K562 (cell line): Measurements from ENCODE around the gene TALDO1. TPM values are rescaled to one million over a fixed set of nuclear protein-coding genes. Genes with fewer than 3 reads are reported as not detected.

Experiments
- ARID4B ChIP-seq: sonication (generic); formaldehyde crosslinking; IDR thresholded peaks from 2 replicates; pipeline ENCODE4 v1.8.0; 2022; ENCODE audit warnings: mild to moderate bottlenecking, missing genetic modification reagents
- ATF1 ChIP-seq, 2 experiments: fragments of 450-650 bp in 1 of 2; IDR thresholded peaks; 2 replicates each; pipeline ENCODE4 v1.6.1; 2016; ENCODE audit warnings: missing compliant biosample characterization in 1 of 2, missing genetic modification characterization in 1 of 2
- C11orf30 ChIP-seq: fragments of 450-650 bp; IDR thresholded peaks from 2 replicates; pipeline ENCODE4 v1.6.1; 2016; ENCODE audit warnings: low read depth, mild to moderate bottlenecking
- CBX3 ChIP-seq, 2 experiments: IDR thresholded peaks; 1 replicate in 1 of 2; 2 replicates in 1 of 2; pipeline ENCODE4 v1.6.1; 2012; ENCODE audit warnings: inconsistent platforms in 2 of 2, low read length in 2 of 2, borderline replicate concordance in 1 of 2, control low read depth in 1 of 2
- ETV1 ChIP-seq: fragments of 450-650 bp; conservative IDR thresholded peaks from 2 replicates; pipeline ENCODE4 v1.6.1; 2016; ENCODE audit warnings: missing genetic modification characterization, control low read depth, low read depth, missing compliant biosample characterization
- HLTF ChIP-seq: fragments of 450-650 bp; IDR thresholded peaks from 2 replicates; pipeline ENCODE4 v1.6.1; 2016
- HMGN3 ChIP-seq: IDR thresholded peaks from 2 replicates; pipeline ENCODE4 v1.6.1; 2011; ENCODE audit warnings: borderline replicate concordance, low read depth, mild to moderate bottlenecking, mixed read lengths, low read length; ENCODE audit not compliant: insufficient read length; ENCODE audit errors: extremely low read depth
- MEIS2 ChIP-seq: fragments of 450-650 bp; IDR thresholded peaks from 2 replicates; pipeline ENCODE4 v1.6.1; 2014; ENCODE audit warnings: mild to moderate bottlenecking; ENCODE audit not compliant: partially characterized antibody
- MNT ChIP-seq, 2 experiments: fragments of 450-650 bp; conservative IDR thresholded peaks; 2 replicates each; pipeline ENCODE4 v1.6.1; 2017; ENCODE audit warnings: mild to moderate bottlenecking in 2 of 2, moderate library complexity in 2 of 2
- MTF1 ChIP-seq: fragments of 250-450 bp; sonication (Bioruptor Pico); IDR thresholded peaks from 2 replicates; pipeline ENCODE4 v1.9.0; 2021; ENCODE audit warnings: moderate library complexity, mild to moderate bottlenecking, inconsistent platforms, borderline replicate concordance
- PCBP2 ChIP-seq: fragments of 200-400 bp; formaldehyde crosslinking; IDR thresholded peaks from 2 replicates; pipeline ENCODE4 v1.6.1; 2018; ENCODE audit warnings: low read length, low read depth, mild to moderate bottlenecking, moderate library complexity; ENCODE audit not compliant: poor library complexity, severe bottlenecking
- POLR2G ChIP-seq: fragments of 200-400 bp; formaldehyde crosslinking; IDR thresholded peaks from 2 replicates; pipeline ENCODE4 v1.6.1; 2017; ENCODE audit warnings: low read depth, mild to moderate bottlenecking, antibody characterized with exemption, low read length, moderate library complexity
- SIN3A ChIP-seq, 2 experiments: fragments of 150-350 bp in 1 of 2; IDR thresholded peaks; 2 replicates each; pipeline ENCODE4 v1.6.1; 2011 to 2016; ENCODE audit warnings: borderline replicate concordance in 2 of 2, low read depth in 2 of 2, low read length in 2 of 2, mild to moderate bottlenecking in 2 of 2, moderate library complexity in 2 of 2; ENCODE audit not compliant: control insufficient read depth in 1 of 2
- SMARCB1 ChIP-seq: IDR thresholded peaks from 2 replicates; pipeline ENCODE4 v1.6.1; 2011; ENCODE audit warnings: improper control_type of control experiment, low read depth; ENCODE audit not compliant: insufficient read length
- SP1 ChIP-seq: sonication (generic); formaldehyde crosslinking; IDR thresholded peaks from 2 replicates; pipeline ENCODE4 v1.8.1; 2022; ENCODE audit warnings: mild to moderate bottlenecking, missing genetic modification reagents
- U2AF1 ChIP-seq: fragments of 200-400 bp; formaldehyde crosslinking; optimal IDR thresholded peaks from 2 replicates; pipeline ENCODE3; 2017; ENCODE audit warnings: mild to moderate bottlenecking, low read depth, low read length, moderate library complexity
- USF2 ChIP-seq: sonication (generic); formaldehyde crosslinking; IDR thresholded peaks from 2 replicates; pipeline ENCODE4 v1.5.0; 2020; ENCODE audit warnings: missing genetic modification reagents
- ZEB2 ChIP-seq: fragments of 450-650 bp; IDR thresholded peaks from 2 replicates; pipeline ENCODE4 v1.6.1; 2016
- ZNF347 ChIP-seq: fragments of 450-650 bp; formaldehyde crosslinking; IDR thresholded peaks from 2 replicates; pipeline ENCODE4 v1.4.0; 2020; ENCODE audit warnings: low read depth, mild to moderate bottlenecking, moderate library complexity
- ZNF551 ChIP-seq: fragments of 250-450 bp; sonication (Bioruptor Pico); IDR thresholded peaks from 2 replicates; pipeline ENCODE4 v1.5.0; 2021; ENCODE audit warnings: mild to moderate bottlenecking, moderate library complexity
- ZSCAN29 ChIP-seq: fragments of 450-650 bp; IDR thresholded peaks from 2 replicates; pipeline ENCODE4 v1.6.1; 2017
- polyA plus RNA-seq, 8 experiments: library from polyadenylated mRNA; depleted of rRNA in 4 of 8; stranded (reverse) in 5 of 8; unstranded in 3 of 8; fragments of >200 nt; fragmentation: Nextera tagmentation in 2 of 8; fragmentation: Illumina TruSeq in 1 of 8; extraction: Ambion mirVana in 2 of 8; extraction: Trizol in 1 of 8; gene quantifications; 2 replicates each; pipeline versions ENCODE4 v1.2.1 to v1.2.3, GENCODE V29; 2011 to 2014; ENCODE audit warnings: inconsistent platforms in 1 of 8, missing spikeins in 1 of 8
- total RNA-seq, 7 experiments: library from RNA; depleted of rRNA in 6 of 7; stranded (reverse); fragments of >200 nt in 6 of 7; fragmentation: Illumina TruSeq in 2 of 7; extraction: Trizol in 2 of 7; gene quantifications; 2 replicates each; pipeline versions ENCODE4 v1.2.1 to v1.2.3, GENCODE V29; 2011 to 2021; ENCODE audit warnings: low replicate concordance in 1 of 7

The TALDO1 gene
- total and polyA plus RNA-seq, 9 of the 15 experiments (the other 6 are each of a cell fraction or from before 2014, with no cell fraction given), result 260 to 541 (median 441) TPM

- TF ChIP-seq CBX3 (IDR thresholded peaks at IDR 0.05; ENCODE audit: borderline replicate concordance in 1 of 2, low read length in 2 of 2), result no peak
- TF ChIP-seq U2AF1, result no peak
- peak; percentile 77 to 92 for TF ChIP-seq MNT (conservative IDR thresholded peaks at IDR 0.05)
- TF ChIP-seq SIN3A (IDR thresholded peaks at IDR 0.05; ENCODE audit: borderline replicate concordance in 2 of 2, control insufficient read depth in 1 of 2, low read depth in 2 of 2, low read length in 2 of 2), result peak in 1 of 2 experiments; percentile 79; a peak in 2 of 4 replicates
- TF ChIP-seq USF2 (CRISPR knock-in tag), result no peak
- TF ChIP-seq ETV1 (tag), result no peak
- TF ChIP-seq ARID4B (CRISPR knock-in tag), result 0 out of 2 replicates have a peak, but pooled peaks have one; percentile 47
- TF ChIP-seq MTF1 (CRISPR knock-in tag), result no peak
- no peak for TF ChIP-seq HLTF
- TF ChIP-seq PCBP2, result no peak
- no peak for TF ChIP-seq ZEB2
- peak; percentile 47; the same call in 1 of the 2 replicates for TF ChIP-seq POLR2G
- no peak for TF ChIP-seq ZSCAN29
- no peak for TF ChIP-seq ATF1 (CRISPR knock-in tag; IDR thresholded peaks at IDR 0.05)
- TF ChIP-seq ATF1 (tag; IDR thresholded peaks at IDR 0.05), result no peak
- no peak for TF ChIP-seq SP1 (CRISPR knock-in tag)
- TF ChIP-seq ZNF551 (CRISPR knock-in tag), result no peak
- TF ChIP-seq ZNF347, result no peak
- no peak for TF ChIP-seq C11orf30
- no peak for TF ChIP-seq SMARCB1
- TF ChIP-seq MEIS2, result no peak
- peak; percentile 53 for TF ChIP-seq HMGN3
Observed at GRCh38 chr11:795634-796564, 48.6 kb downstream of the TALDO1 start (continued).
